Measurements from ENCODE around the gene UXS1. TPM values are rescaled to one million over a fixed set of nuclear protein-coding genes. Genes with fewer than 3 reads are reported as not detected.

UXS1 gene
- total RNA-seq, 1 experiment from 2014 or later: 46.3 TPM

DNA sequence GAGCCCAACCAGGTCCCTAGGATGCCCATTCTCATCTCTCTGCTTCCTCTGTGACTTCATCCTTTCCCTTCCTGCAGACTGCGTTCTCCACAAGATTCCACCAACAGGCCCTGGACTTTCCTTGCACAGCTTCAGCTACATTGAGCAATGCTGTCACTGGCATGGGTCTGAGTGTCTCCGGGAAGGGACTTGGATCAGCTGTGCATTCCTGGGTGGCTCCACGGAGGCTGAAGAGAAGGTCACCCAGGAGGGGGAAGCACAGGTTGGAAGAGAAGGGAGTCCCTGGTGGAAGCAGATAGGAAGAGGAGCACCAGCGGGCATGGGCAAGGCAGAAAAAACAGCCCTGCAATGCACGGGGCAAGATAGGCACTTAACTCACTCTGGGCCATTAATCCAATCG lies 140.5 kb downstream of the UXS1 start:
- peaks cover 0 to 4% (median 2%) of the 10 kb centered on the region in 3 experiments; a peak in 4 of 7 replicates for H3K36me3 Mint-ChIP-seq (ENCODE audit: insufficient read depth in 1 of 3, low read depth in 3 of 3)
- Histone ChIP-seq H3K56ac (ENCODE audit: insufficient read length, low read depth, low read length) (no peak overlapping the region), H4K91ac (ENCODE audit: insufficient read length, low read depth, low read length) (no peak overlapping the region), H2BK120ac (ENCODE audit: low read depth, low read length, poor library complexity, severe bottlenecking) (no peak overlapping the region), H3K23me2 (ENCODE audit: insufficient read length, low read depth, low read length, poor library complexity, severe bottlenecking) (no peaks in the 10 kb centered on the region), H3T11ph (ENCODE audit: low read length) (no peak overlapping the region), H3K27me3 (ENCODE audit: insufficient read depth, low read length) (no peaks in the 10 kb centered on the region), H3K4me2 (ENCODE audit: insufficient read depth, insufficient read length, low read length) (no peak overlapping the region), H3K27ac (ENCODE audit: insufficient read length, low read depth, low read length) (no peak overlapping the region), H3K18ac (ENCODE audit: insufficient read length, low read depth, low read length) (no peak overlapping the region), H2BK15ac (ENCODE audit: low read depth, low read length) (no peak overlapping the region), H3K79me1 (ENCODE audit: insufficient read depth, low read depth, low read length, poor library complexity, severe bottlenecking) (no peaks in the 10 kb centered on the region), H3K79me2 (ENCODE audit: insufficient read depth, low read length) (no peaks in the 10 kb centered on the region), H2BK20ac (ENCODE audit: low read depth, low read length, poor library complexity, severe bottlenecking) (no peak overlapping the region), H4K20me1 (ENCODE audit: control insufficient read depth, insufficient read depth, insufficient read length) (no peaks in the 10 kb centered on the region), H3K9ac (ENCODE audit: extremely low read depth, insufficient read length, low read length) (no peak overlapping the region), H2AFZ (ENCODE audit: low read length) (no peak overlapping the region), H3K4me1 (ENCODE audit: insufficient read depth, low read length) (no peaks in the 10 kb centered on the region), H4K8ac (replicated peaks; ENCODE audit: insufficient read length, low read depth, low read length) (no peak overlapping the region), H3K9me3 (ENCODE audit: control insufficient read depth, low read depth, low read length) (no peaks in the 10 kb centered on the region), H3K23ac (ENCODE audit: insufficient read length, low read depth, low read length) (no peak overlapping the region), H3K14ac (ENCODE audit: insufficient read depth, low read length) (no peak overlapping the region), H2AK5ac (ENCODE audit: insufficient read length, low read length) (no peak overlapping the region), H2BK12ac (ENCODE audit: insufficient read length, low read depth, low read length) (no peak overlapping the region), H4K5ac (ENCODE audit: insufficient read length, low read depth, low read length) (no peak overlapping the region), H3K4ac (ENCODE audit: low read depth, low read length) (no peak overlapping the region), H2BK5ac (ENCODE audit: insufficient read length, low read length) (no peak overlapping the region)
- H3K4me3 Mint-ChIP-seq: no peak overlapping the region
- DNase-seq: no peak
- H3K4me1 Mint-ChIP-seq: peaks cover 4% of the 10 kb centered on the region in 2 experiments
- WGBS (ENCODE audit: extremely low coverage, insufficient read length, low lambda C conversion rate): no CpG with 5 or more reads among the region's 6 CpGs
- TF ChIP-seq, protein P1, sequence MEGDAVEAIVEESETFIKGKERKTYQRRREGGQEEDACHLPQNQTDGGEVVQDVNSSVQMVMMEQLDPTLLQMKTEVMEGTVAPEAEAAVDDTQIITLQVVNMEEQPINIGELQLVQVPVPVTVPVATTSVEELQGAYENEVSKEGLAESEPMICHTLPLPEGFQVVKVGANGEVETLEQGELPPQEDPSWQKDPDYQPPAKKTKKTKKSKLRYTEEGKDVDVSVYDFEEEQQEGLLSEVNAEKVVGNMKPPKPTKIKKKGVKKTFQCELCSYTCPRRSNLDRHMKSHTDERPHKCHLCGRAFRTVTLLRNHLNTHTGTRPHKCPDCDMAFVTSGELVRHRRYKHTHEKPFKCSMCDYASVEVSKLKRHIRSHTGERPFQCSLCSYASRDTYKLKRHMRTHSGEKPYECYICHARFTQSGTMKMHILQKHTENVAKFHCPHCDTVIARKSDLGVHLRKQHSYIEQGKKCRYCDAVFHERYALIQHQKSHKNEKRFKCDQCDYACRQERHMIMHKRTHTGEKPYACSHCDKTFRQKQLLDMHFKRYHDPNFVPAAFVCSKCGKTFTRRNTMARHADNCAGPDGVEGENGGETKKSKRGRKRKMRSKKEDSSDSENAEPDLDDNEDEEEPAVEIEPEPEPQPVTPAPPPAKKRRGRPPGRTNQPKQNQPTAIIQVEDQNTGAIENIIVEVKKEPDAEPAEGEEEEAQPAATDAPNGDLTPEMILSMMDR (conservative IDR thresholded peaks at IDR 0.05): no peak
- no peak overlapping the region for H3K27ac Mint-ChIP-seq
- peaks cover 0 to 7% of the 10 kb centered on the region in 2 experiments; a peak in 1 of 5 replicates for H3K9me3 Mint-ChIP-seq
- peaks cover 6% of the 10 kb centered on the region for H3K27me3 Mint-ChIP-seq (ENCODE audit: low read depth)
